ENCODE measurements around the gene MN1.

MN1 gene

DNA sequence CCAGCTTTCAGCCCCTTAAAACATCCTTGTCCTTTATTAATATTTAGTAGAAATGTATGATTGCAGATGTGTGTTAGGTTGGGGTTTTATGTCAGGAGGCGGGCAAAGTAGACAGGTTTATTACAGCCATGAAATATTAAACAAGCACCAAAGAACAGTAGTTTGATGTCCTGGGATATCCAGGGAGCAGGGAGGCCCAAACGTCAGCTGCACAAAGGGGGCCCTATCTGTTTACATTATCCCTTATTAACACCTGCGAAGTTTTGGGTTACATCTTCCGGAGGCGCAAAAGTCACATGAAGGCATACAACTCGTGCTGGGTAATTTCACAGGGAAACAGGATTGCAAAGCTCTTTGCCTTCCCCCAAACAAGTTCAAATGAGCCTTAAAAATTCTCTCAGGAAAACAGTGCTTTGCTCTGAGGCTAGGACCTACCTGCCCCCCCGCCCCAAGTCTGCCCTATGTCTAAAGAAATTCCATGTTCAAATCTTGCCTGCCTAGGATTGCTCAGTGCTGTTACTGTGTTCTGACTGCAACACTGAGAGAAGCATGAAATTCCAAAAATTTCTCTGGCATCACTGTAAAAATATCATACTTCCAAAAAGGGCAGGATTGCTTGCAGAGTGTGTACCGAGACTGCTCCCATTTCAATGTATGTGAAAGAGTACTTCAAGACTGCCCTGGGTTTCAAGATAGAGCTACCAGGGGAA lies 8.9 kb downstream of the MN1 start:
- H3K27me3 ChIP-seq (ENCODE audit: control insufficient read depth, insufficient read depth, low read length), result peaks cover 21% of the 10 kb centered on the region
- H3K36me3 ChIP-seq (ENCODE audit: control insufficient read depth, insufficient read depth, low read length), result no peaks in the 10 kb centered on the region
- no peak overlapping the region for H3K27ac ChIP-seq (ENCODE audit: low read length)
- DNase-seq (ENCODE audit: low read depth, low spot score), result no peak
- no peak overlapping the region for H3K4me3 ChIP-seq (ENCODE audit: low read length)
- WGBS (ENCODE audit: insufficient coverage, insufficient read length), result 100% methylated on average over 1 of the region's 8 CpGs
- no peaks in the 10 kb centered on the region for H3K9me3 ChIP-seq (ENCODE audit: control insufficient read depth, insufficient read depth, low read length)
- H3K4me1 ChIP-seq (ENCODE audit: control insufficient read depth, insufficient read depth, low read length), result peaks cover 19% of the 10 kb centered on the region

DNA sequence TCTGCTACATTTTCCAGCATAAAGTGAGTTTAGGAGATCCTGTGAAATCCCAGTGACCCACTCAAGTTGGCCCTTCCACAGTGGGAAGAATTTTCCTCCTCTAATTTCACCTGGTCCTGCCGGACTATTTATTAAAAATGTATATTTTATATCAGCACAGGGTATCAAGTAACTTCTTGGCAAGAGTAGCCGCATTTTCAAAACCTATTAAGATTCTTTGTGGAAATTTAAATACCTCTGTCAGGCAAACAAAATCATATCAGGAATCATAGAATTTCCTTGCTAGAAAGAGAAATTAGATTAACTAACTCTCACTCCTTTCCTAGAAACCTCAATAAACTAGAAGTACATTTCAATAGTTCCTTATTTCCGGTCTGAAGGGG lies 9.7 kb downstream of the MN1 start:
- Histone ChIP-seq H3K27ac (ENCODE audit: low read length) (no peak overlapping the region), H3K36me3 (ENCODE audit: control insufficient read depth, insufficient read depth, low read length) (no peaks in the 10 kb centered on the region), H3K27me3 (ENCODE audit: control insufficient read depth, insufficient read depth, low read length) (peaks cover 14% of the 10 kb centered on the region), H3K4me3 (ENCODE audit: low read length) (no peak overlapping the region), H3K4me1 (ENCODE audit: control insufficient read depth, insufficient read depth, low read length) (peaks cover 15% of the 10 kb centered on the region), H3K9me3 (ENCODE audit: control insufficient read depth, insufficient read depth, low read length) (no peaks in the 10 kb centered on the region)
- WGBS (ENCODE audit: insufficient coverage, insufficient read length), result no CpG with 5 or more reads among the region's 3 CpGs
- no peak for DNase-seq (ENCODE audit: low read depth, low spot score)

DNA sequence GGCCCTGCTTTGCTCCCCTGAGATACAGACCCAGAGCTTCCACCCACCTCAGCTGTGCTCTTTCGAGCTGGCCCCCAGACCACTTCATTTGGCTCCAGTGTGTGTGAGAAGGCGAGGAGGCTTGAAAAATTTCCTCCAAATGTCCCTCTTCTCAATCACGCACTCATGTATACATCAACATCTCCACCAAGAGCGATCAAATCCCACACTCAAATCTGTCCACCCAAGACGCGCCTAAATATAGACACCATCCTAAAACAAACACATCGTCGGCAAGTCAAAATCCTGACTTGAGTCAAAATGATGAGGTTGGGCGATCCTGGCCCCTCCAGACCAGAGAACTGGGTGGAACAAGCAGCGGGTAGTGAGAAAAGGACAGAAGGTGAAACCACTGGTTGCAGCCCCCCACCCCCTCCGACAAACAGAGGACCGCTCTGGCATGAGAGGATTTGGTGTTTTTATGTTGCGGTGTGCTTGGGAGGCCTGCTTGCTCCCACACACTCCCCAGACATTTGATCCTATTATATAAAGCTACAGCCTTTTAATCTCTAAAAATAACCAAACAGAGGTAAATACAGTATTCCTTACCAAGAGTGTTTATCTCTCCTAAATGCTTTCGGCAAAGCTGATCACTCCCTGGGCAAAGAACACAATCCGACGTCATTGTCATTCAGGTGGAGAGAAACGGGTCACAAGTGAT lies 10.2 kb downstream of the MN1 start:
- no peaks in the 10 kb centered on the region for H3K36me3 ChIP-seq (ENCODE audit: control insufficient read depth, insufficient read depth, low read length)
- peaks cover 15% of the 10 kb centered on the region for H3K4me1 ChIP-seq (ENCODE audit: control insufficient read depth, insufficient read depth, low read length)
- WGBS (ENCODE audit: insufficient coverage, insufficient read length), result 100% methylated on average over 1 of the region's 17 CpGs
- H3K27ac ChIP-seq (ENCODE audit: low read length), result no peak overlapping the region
- DNase-seq (ENCODE audit: low read depth, low spot score), result no peak
- H3K9me3 ChIP-seq (ENCODE audit: control insufficient read depth, insufficient read depth, low read length), result no peaks in the 10 kb centered on the region
- H3K4me3 ChIP-seq (ENCODE audit: low read length), result no peak overlapping the region
- H3K27me3 ChIP-seq (ENCODE audit: control insufficient read depth, insufficient read depth, low read length), result peaks cover 8% of the 10 kb centered on the region; the same call in 1 of the 2 replicates

DNA sequence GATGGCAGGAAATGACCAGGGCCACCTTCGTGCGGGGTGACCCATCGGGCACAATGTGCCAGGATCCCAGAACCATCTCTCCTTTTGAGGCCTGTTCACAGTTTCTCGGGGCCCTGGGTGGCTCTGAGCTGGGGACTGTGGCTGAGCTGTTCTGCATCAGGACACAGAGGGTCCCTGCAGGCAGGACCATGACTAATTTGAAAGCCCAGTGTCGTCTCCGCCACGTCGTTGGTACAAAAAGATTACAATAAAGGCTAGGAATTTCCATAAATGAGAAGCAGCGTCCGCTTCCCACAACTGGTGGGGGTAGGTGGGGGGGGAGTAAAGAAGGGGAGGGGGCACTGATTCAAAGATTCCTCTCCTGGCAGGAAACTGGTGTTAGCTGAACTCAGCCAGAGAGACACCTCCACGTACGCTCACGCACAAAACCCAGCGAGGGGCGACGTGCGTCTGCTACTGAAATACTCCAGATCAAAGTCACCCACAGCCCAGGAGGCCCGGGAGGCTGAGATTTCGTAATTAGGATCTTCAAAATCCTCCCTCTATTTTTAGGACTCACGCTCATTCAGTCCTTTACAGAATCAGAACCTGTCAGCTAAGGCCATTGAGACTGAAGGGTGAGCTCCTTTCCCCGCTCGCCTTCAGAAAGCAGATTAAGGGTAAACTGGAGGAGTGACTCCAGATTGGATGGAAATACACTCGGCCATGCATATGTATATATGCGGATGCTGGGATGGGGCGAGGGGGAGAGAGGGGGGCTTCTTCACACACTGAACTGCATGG lies 11.0 kb downstream of the MN1 start:
- H3K27ac ChIP-seq (ENCODE audit: low read length), result no peak overlapping the region
- peaks cover 15% of the 10 kb centered on the region for H3K4me1 ChIP-seq (ENCODE audit: control insufficient read depth, insufficient read depth, low read length)
- H3K9me3 ChIP-seq (ENCODE audit: control insufficient read depth, insufficient read depth, low read length), result no peaks in the 10 kb centered on the region
- DNase-seq (ENCODE audit: low read depth, low spot score), result no peak
- peaks cover 5% of the 10 kb centered on the region; the same call in 1 of the 2 replicates for H3K27me3 ChIP-seq (ENCODE audit: control insufficient read depth, insufficient read depth, low read length)
- H3K4me3 ChIP-seq (ENCODE audit: low read length), result no peak overlapping the region
- WGBS (ENCODE audit: insufficient coverage, insufficient read length), result no CpG with 5 or more reads among the region's 25 CpGs
- H3K36me3 ChIP-seq (ENCODE audit: control insufficient read depth, insufficient read depth, low read length), result no peaks in the 10 kb centered on the region

DNA sequence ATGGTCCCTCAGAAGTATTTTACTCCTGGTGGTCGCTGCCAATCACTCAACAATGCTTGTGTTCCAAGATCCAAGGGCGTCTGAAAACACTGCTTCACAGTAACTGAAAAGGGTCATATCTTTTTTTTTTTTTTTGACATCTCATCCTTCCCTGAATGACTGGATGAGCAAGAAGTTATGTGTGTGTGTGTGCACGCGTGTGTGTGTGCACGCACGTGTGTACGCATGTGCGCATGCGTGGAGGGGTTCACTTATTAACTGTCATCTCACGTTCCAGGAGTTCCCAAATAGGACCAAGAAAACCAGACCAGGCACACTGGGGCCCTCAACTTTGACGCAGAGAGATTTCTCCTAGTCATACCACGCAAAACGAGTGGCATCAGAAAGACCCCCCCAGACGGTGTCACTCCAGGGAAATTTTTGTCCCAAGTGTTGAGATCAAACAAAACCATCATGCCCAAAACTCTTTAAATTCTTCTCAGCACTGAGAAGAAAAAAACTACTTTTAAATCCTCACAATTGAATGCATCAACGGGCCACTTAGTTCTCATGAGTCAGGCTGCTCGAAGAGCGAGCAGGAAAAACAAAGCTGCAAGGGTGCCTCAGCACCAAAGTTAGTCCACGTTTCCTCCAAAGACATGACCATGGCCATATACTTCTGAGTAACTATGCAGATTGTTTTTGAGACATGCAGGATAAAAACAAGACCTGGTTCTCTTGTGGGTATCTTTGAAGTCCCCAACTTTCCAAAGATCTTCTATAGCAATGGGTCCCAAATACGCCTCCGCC lies 12.9 kb downstream of the MN1 start:
- peaks cover 14% of the 10 kb centered on the region for H3K4me1 ChIP-seq (ENCODE audit: control insufficient read depth, insufficient read depth, low read length)
- DNase-seq (ENCODE audit: low read depth, low spot score), result no peak
- H3K27ac ChIP-seq (ENCODE audit: low read length), result no peak overlapping the region
- no CpG with 5 or more reads among the region's 20 CpGs for WGBS (ENCODE audit: insufficient coverage, insufficient read length)
- no peaks in the 10 kb centered on the region for H3K9me3 ChIP-seq (ENCODE audit: control insufficient read depth, insufficient read depth, low read length)
- peaks cover 5% of the 10 kb centered on the region; the same call in 1 of the 2 replicates for H3K27me3 ChIP-seq (ENCODE audit: control insufficient read depth, insufficient read depth, low read length)
- no peak overlapping the region for H3K4me3 ChIP-seq (ENCODE audit: low read length)
- H3K36me3 ChIP-seq (ENCODE audit: control insufficient read depth, insufficient read depth, low read length), result no peaks in the 10 kb centered on the region

DNA sequence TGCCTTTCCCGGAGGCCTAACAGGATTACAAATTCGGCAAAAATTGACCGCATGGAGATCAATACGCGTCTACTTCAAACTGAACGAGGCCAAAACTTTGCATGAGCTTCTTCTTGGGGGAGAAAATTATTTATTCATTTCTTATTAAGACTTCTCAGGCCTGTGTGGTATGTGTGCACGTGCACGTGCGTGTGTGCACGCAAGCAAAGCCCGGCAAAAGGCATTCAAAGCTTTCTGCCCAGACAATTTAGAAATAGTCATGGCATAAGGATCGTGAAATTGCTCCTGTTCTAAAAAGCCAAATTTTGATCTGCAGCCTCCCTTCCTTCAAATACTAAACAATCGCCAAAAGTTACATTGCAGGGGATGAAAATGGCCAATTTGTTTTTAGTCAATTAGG lies 14.6 kb downstream of the MN1 start:
- no peak for DNase-seq (ENCODE audit: low read depth, low spot score)
- H3K9me3 ChIP-seq (ENCODE audit: control insufficient read depth, insufficient read depth, low read length), result no peaks in the 10 kb centered on the region
- H3K36me3 ChIP-seq (ENCODE audit: control insufficient read depth, insufficient read depth, low read length), result no peaks in the 10 kb centered on the region
- peaks cover 5% of the 10 kb centered on the region; the same call in 1 of the 2 replicates for H3K27me3 ChIP-seq (ENCODE audit: control insufficient read depth, insufficient read depth, low read length)
- H3K27ac ChIP-seq (ENCODE audit: low read length), result no peak overlapping the region
- peaks cover 14% of the 10 kb centered on the region for H3K4me1 ChIP-seq (ENCODE audit: control insufficient read depth, insufficient read depth, low read length)
- H3K4me3 ChIP-seq (ENCODE audit: low read length), result no peak overlapping the region
- WGBS (ENCODE audit: insufficient coverage, insufficient read length), result no CpG with 5 or more reads among the region's 13 CpGs

DNA sequence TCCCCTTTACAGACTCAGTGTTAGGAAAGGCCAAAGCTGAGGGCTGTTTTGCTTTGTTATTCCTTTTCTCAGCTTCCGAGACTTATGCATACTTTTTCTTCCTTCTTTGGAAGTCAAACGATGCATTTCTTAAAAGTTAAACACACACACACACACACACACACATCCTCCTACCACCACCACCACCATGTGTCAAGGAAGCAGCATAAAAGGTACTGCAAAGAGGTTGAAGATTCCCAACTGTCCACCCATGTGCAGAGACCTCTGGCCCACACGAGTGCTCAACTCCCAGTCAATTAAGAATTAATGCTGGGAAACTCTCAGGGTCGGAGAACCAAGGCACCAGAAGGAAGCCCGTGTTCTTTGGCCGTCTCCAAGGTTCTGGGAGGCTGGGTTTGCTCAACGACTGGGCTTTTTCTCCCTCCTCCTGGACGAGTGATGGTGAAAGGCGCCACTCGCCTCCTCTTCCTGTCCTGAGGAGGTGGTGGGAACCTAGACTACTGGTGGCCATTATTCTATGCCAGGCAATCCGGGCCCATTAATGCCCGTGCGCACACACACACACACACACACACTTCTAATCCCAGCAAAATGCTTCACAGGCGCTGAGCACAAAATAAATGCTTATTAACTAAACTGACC lies 15.1 kb downstream of the MN1 start:
- no peak overlapping the region for H3K27ac ChIP-seq (ENCODE audit: low read length)
- peaks cover 5% of the 10 kb centered on the region; the same call in 1 of the 2 replicates for H3K27me3 ChIP-seq (ENCODE audit: control insufficient read depth, insufficient read depth, low read length)

DNA sequence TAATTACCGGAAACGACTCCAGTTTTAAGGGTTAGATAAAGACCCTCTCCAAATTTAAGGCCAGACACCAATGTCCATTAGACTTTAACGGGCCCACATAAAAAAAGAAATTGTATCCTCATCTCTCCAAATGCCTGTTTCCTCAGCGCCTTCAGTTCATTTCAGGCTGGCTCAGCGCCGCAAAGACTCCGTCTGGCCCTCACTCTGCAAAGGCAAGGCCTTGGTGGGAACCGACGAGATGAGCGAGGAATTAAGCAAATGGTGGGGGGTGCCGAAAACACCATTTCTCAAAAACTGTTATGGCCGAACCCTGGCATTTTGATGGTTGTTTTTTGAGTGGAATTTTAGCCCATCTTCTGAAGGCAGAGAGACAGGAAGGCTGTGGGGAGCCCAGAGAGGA lies 15.7 kb downstream of the MN1 start:
- no peak overlapping the region for H3K4me3 ChIP-seq (ENCODE audit: low read length)
- H3K27ac ChIP-seq (ENCODE audit: low read length), result no peak overlapping the region
- no peak for DNase-seq (ENCODE audit: low read depth, low spot score)
- no peaks in the 10 kb centered on the region for H3K9me3 ChIP-seq (ENCODE audit: control insufficient read depth, insufficient read depth, low read length)
- H3K4me1 ChIP-seq (ENCODE audit: control insufficient read depth, insufficient read depth, low read length), result peaks cover 9% of the 10 kb centered on the region
- peaks cover 3% of the 10 kb centered on the region; the same call in 1 of the 2 replicates for H3K27me3 ChIP-seq (ENCODE audit: control insufficient read depth, insufficient read depth, low read length)
- no CpG with 5 or more reads among the region's 12 CpGs for WGBS (ENCODE audit: insufficient coverage, insufficient read length)
- H3K36me3 ChIP-seq (ENCODE audit: control insufficient read depth, insufficient read depth, low read length), result no peaks in the 10 kb centered on the region

More for the DNA sequence above, 15.1 kb downstream of the MN1 start:
- Histone ChIP-seq H3K4me3 (ENCODE audit: low read length) (no peak overlapping the region), H3K9me3 (ENCODE audit: control insufficient read depth, insufficient read depth, low read length) (no peaks in the 10 kb centered on the region), H3K36me3 (ENCODE audit: control insufficient read depth, insufficient read depth, low read length) (no peaks in the 10 kb centered on the region), H3K4me1 (ENCODE audit: control insufficient read depth, insufficient read depth, low read length) (peaks cover 13% of the 10 kb centered on the region)
- no peak for DNase-seq (ENCODE audit: low read depth, low spot score)
- WGBS (ENCODE audit: insufficient coverage, insufficient read length), result no CpG with 5 or more reads among the region's 14 CpGs

DNA sequence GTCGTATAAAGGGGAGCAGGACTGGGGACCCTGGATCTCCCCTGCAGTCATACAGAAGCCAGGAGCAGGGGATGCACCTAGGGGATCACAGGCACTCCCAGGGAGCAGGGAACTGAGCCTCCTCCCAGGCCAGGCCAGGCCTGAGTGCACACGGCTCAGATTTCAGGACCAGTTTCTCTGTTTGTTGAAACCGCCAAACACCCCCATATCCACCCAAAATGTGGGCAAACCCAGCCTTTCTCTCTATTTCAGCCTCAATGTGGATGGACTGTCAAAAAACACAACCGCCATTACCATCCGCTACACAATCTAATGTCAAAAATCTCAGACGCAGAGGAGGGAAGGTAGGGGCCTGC lies 17.5 kb downstream of the MN1 start:
- Histone ChIP-seq H3K27ac (ENCODE audit: low read length) (no peak overlapping the region), H3K4me3 (ENCODE audit: low read length) (no peak overlapping the region)
- WGBS (ENCODE audit: insufficient coverage, insufficient read length), result no CpG with 5 or more reads among the region's 6 CpGs

More for the DNA sequence above, 17.5 kb downstream of the MN1 start:
- Histone ChIP-seq H3K36me3 (ENCODE audit: control insufficient read depth, insufficient read depth, low read length) (no peaks in the 10 kb centered on the region), H3K27me3 (ENCODE audit: control insufficient read depth, insufficient read depth, low read length) (no peaks in the 10 kb centered on the region), H3K4me1 (ENCODE audit: control insufficient read depth, insufficient read depth, low read length) (peaks cover 7% of the 10 kb centered on the region; the same call in 1 of the 2 replicates), H3K9me3 (ENCODE audit: control insufficient read depth, insufficient read depth, low read length) (no peaks in the 10 kb centered on the region)
- DNase-seq (ENCODE audit: low read depth, low spot score), result no peak
